ENCODE results near the gene CRIP3. TPM values are rescaled to one million over a fixed set of nuclear protein-coding genes. Genes with fewer than 3 reads are reported as not detected.
A peak's percentile ranks its signal among the peaks of the same experiment; 100 is the strongest.

Gene CRIP3
- total and polyA plus RNA-seq, 2 of the 13 experiments (the other 11 are each of a cell fraction or from before 2014, with no cell fraction given) = 6.3 to 9.3 TPM

- no peaks in the 10 kb centered on the region for H3K9me3 ChIP-seq (ENCODE audit: low read length)
- H3K4me3 ChIP-seq (replicated peaks in 1 of 3; ENCODE audit: insufficient read depth in 1 of 3, low read depth in 2 of 3, low read length in 3 of 3) = no peak overlapping the region
- ATAC-seq = no peak
- no peak overlapping the region for H3K9ac ChIP-seq (ENCODE audit: insufficient read depth, low read depth, low read length)
- ChIA-PET CTCF (ENCODE audit: low intra/inter-chr PET ratio, low total read pairs) (no interaction called here), POLR2A (interaction anchor here (1.0 to 1.2 kb wide), 3 partner anchors 12 to 25 kb away, joined by 3 to 4 read pairs (median 3); no protein-coding TSS in a partner anchor)
- 71% methylated on average over 3 of the region's 3 CpGs for WGBS (ENCODE audit: low lambda C conversion rate)
- no peaks in the 10 kb centered on the region for H3K27me3 ChIP-seq (ENCODE audit: control insufficient read depth in 1 of 2, insufficient read depth in 2 of 2, low read length in 2 of 2)
- DNase-seq (ENCODE audit: low spot score) = no peak
- no peak overlapping the region for H3K27ac ChIP-seq (ENCODE audit: extremely low read length, insufficient read depth, low read length)
- BruUV-seq (replicated peaks) = no TSS peak
- TF ChIP-seq NBN (conservative IDR thresholded peaks at IDR 0.05) (no peak), ZNF460 (CRISPR knock-in tag; IDR thresholded peaks at IDR 0.05; ENCODE audit: borderline replicate concordance) (no peak), PHF21A (CRISPR knock-in tag; IDR thresholded peaks at IDR 0.05) (no peak), ONECUT2 (CRISPR knock-in tag; IDR thresholded peaks at IDR 0.05) (no peak)
- peaks cover 64% of the 10 kb centered on the region for H3K4me1 ChIP-seq (ENCODE audit: insufficient read depth, low read length)
- H2AFZ ChIP-seq (ENCODE audit: low read length) = no peak overlapping the region
- H4K20me1 ChIP-seq (ENCODE audit: insufficient read depth, low read length) = no peaks in the 10 kb centered on the region
- no peak for FAIRE-seq
- no peaks in the 10 kb centered on the region for H3K79me2 ChIP-seq (ENCODE audit: insufficient read depth, low read length)
- H3K4me2 ChIP-seq (ENCODE audit: low read depth, low read length) = no peak overlapping the region
- in situ Hi-C loops (cut with HindIII; ENCODE audit: extremely low pct_ligation_motif_present, low pct_unique_long_range_greater_than_20kb) = no loop called here
- intact Hi-C loops (cut with micrococcal nuclease; ENCODE audit: unreplicated experiment) = loop anchor here (2.0 kb wide), 1 partner anchor 21 kb away; no protein-coding TSS in a partner anchor
- H3K36me3 ChIP-seq (replicated peaks in 1 of 2; ENCODE audit: control insufficient read depth in 1 of 2, insufficient read depth in 2 of 2, low read length in 2 of 2) = no peaks in the 10 kb centered on the region
Measured at GRCh38 chr6:43311666-43312065, 3.0 kb upstream of the CRIP3 start.

GRCh38 chr6:43310624-43311023, 2.0 kb upstream of the CRIP3 start:
- Histone ChIP-seq H3K4me2 (ENCODE audit: low read depth, low read length) (no peak overlapping the region), H3K36me3 (replicated peaks in 1 of 2; ENCODE audit: control insufficient read depth in 1 of 2, insufficient read depth in 2 of 2, low read length in 2 of 2) (no peaks in the 10 kb centered on the region), H3K9me3 (ENCODE audit: low read length) (no peaks in the 10 kb centered on the region), H3K79me2 (ENCODE audit: insufficient read depth, low read length) (no peaks in the 10 kb centered on the region), H3K9ac (ENCODE audit: insufficient read depth, low read depth, low read length) (no peak overlapping the region), H3K4me3 (replicated peaks in 1 of 3; ENCODE audit: insufficient read depth in 1 of 3, low read depth in 2 of 3, low read length in 3 of 3) (no peak overlapping the region), H3K27ac (ENCODE audit: extremely low read length, insufficient read depth, low read length) (no peak overlapping the region), H4K20me1 (ENCODE audit: insufficient read depth, low read length) (no peaks in the 10 kb centered on the region), H3K27me3 (ENCODE audit: control insufficient read depth in 1 of 2, insufficient read depth in 2 of 2, low read length in 2 of 2) (no peaks in the 10 kb centered on the region), H2AFZ (ENCODE audit: low read length) (no peak overlapping the region), H3K4me1 (ENCODE audit: insufficient read depth, low read length) (peaks cover 57% of the 10 kb centered on the region)
- POLR2A ChIA-PET = no interaction called here
- intact Hi-C loops (cut with micrococcal nuclease; ENCODE audit: unreplicated experiment) = no loop called here
- FAIRE-seq = no peak
- no peak for DNase-seq (ENCODE audit: low spot score)
- CTCF ChIA-PET (ENCODE audit: low intra/inter-chr PET ratio, low total read pairs) = no interaction called here
- ATAC-seq = no peak
- BruUV-seq (replicated peaks) = no TSS peak
- in situ Hi-C loops (cut with HindIII; ENCODE audit: extremely low pct_ligation_motif_present, low pct_unique_long_range_greater_than_20kb) = no loop called here
- peak; percentile 83 for TF ChIP-seq NFE2L2 (IDR thresholded peaks at IDR 0.05; ENCODE audit: low read length)
- TF ChIP-seq AGO2 (optimal IDR thresholded peaks at IDR 0.05; ENCODE audit: low read depth, low read length) = no peak
- TF ChIP-seq MAFK (conservative IDR thresholded peaks at IDR 0.05 in 1 of 2, IDR thresholded peaks at IDR 0.05 in 1 of 2; ENCODE audit: low read length in 2 of 2) = peak; percentile 38 to 62; a peak in 2 of 4 replicates
